ENCODE measurements around the gene METAP1D.

- TF ChIP-seq CTCF (IDR thresholded peaks at IDR 0.05; ENCODE audit: low read depth, low read length) (no peak), EZH2phosphoT487 (IDR thresholded peaks at IDR 0.05; ENCODE audit: low read depth) (no peak)
Measured at GRCh38 chr2:172101821-172102390, 102.2 kb downstream of the METAP1D start.
